ENCODE measurements around the gene ACKR2. TPM values are rescaled to one million over a fixed set of nuclear protein-coding genes. Genes with fewer than 3 reads are reported as not detected.

ACKR2 gene
- polyA plus RNA-seq, 1 donor from 2014 or later = not detected

GRCh38 chr3:42772670-42773408, 36.4 kb upstream of the ACKR2 start, which contains the start of gene CCDC13:
Gene CCDC13 (minus strand): TSS chr3:42773253. CDS start chr3:42758345, 14,908 bp downstream.
- no peaks in the 10 kb centered on the region for H3K9me3 ChIP-seq (ENCODE audit: low read length)
- H3K9ac ChIP-seq (ENCODE audit: low read length) = peak within 1 kb of the TSS; percentile 63
- H3K4me3 ChIP-seq (ENCODE audit: low read length) = peak within 1 kb of the TSS; percentile 82
- H3K4me2 ChIP-seq (ENCODE audit: low read length) = peak within 1 kb of the TSS; percentile 100
- H3F3A ChIP-seq (ENCODE audit: insufficient read depth, low read length, poor library complexity, severe bottlenecking) = no peaks in the 10 kb centered on the region
- H3K9me2 ChIP-seq (ENCODE audit: insufficient read depth, low read length) = no peaks in the 10 kb centered on the region
- no peaks in the 10 kb centered on the region for H4K20me1 ChIP-seq (ENCODE audit: insufficient read depth)
- no peaks in the 10 kb centered on the region for H3K79me2 ChIP-seq (replicated peaks; ENCODE audit: insufficient read depth, low read length)
- TF ChIP-seq MXI1 (conservative IDR thresholded peaks at IDR 0.05; ENCODE audit: poor library complexity, severe bottlenecking) (peak; percentile 90), EP300 (conservative IDR thresholded peaks at IDR 0.05; ENCODE audit: poor library complexity, severe bottlenecking) (peak; percentile 81), SMC3 (conservative IDR thresholded peaks at IDR 0.05; ENCODE audit: poor library complexity) (peak; percentile 21), REST (IDR thresholded peaks at IDR 0.05; ENCODE audit: borderline replicate concordance) (no peak), RAD21 (conservative IDR thresholded peaks at IDR 0.05) (peak; percentile 21), POLR2AphosphoS5 (IDR thresholded peaks at IDR 0.05) (peak; percentile 44), TAF1 (IDR thresholded peaks at IDR 0.05; ENCODE audit: low read depth) (peak; percentile 54), CTCF (IDR thresholded peaks at IDR 0.05; ENCODE audit: poor library complexity, severe bottlenecking) (peak; percentile 27), EZH2 (IDR thresholded peaks at IDR 0.05; ENCODE audit: borderline replicate concordance, insufficient read depth, low read length, poor library complexity, severe bottlenecking) (no peak)
- peak within 1 kb of the TSS; percentile 65 for H2AFZ ChIP-seq (ENCODE audit: low read depth, low read length)
- peak within 1 kb of the TSS; percentile 59 for H3K27ac ChIP-seq (ENCODE audit: low read length)
- no peaks in the 10 kb centered on the region for H3K27me3 ChIP-seq (ENCODE audit: insufficient read depth, low read depth, low read length)
- H3K36me3 ChIP-seq (ENCODE audit: insufficient read depth, low read length) = no peaks in the 10 kb centered on the region

- Histone ChIP-seq H3K4me3 (ENCODE audit: low read length) (peak overlapping the region; percentile 82), H3K27ac (ENCODE audit: low read length) (peak overlapping the region; percentile 59), H4K20me1 (ENCODE audit: insufficient read depth) (no peaks in the 10 kb centered on the region), H3K36me3 (ENCODE audit: insufficient read depth, low read length) (no peaks in the 10 kb centered on the region), H3K4me2 (ENCODE audit: low read length) (peak overlapping the region; percentile 100), H2AFZ (ENCODE audit: low read depth, low read length) (peak overlapping the region; percentile 65), H3K79me2 (replicated peaks; ENCODE audit: insufficient read depth, low read length) (no peaks in the 10 kb centered on the region), H3K9ac (ENCODE audit: low read length) (peak overlapping the region; percentile 63), H3K9me3 (ENCODE audit: low read length) (no peaks in the 10 kb centered on the region), H3F3A (ENCODE audit: insufficient read depth, low read length, poor library complexity, severe bottlenecking) (no peaks in the 10 kb centered on the region), H3K9me2 (ENCODE audit: insufficient read depth, low read length) (no peaks in the 10 kb centered on the region), H3K27me3 (ENCODE audit: insufficient read depth, low read depth, low read length) (no peaks in the 10 kb centered on the region)
- TF ChIP-seq RAD21 (conservative IDR thresholded peaks at IDR 0.05) (no peak), CTCF (IDR thresholded peaks at IDR 0.05; ENCODE audit: poor library complexity, severe bottlenecking) (no peak), EZH2 (IDR thresholded peaks at IDR 0.05; ENCODE audit: borderline replicate concordance, insufficient read depth, low read length, poor library complexity, severe bottlenecking) (no peak), SMC3 (conservative IDR thresholded peaks at IDR 0.05; ENCODE audit: poor library complexity) (no peak), TAF1 (IDR thresholded peaks at IDR 0.05; ENCODE audit: low read depth) (no peak), MXI1 (conservative IDR thresholded peaks at IDR 0.05; ENCODE audit: poor library complexity, severe bottlenecking) (no peak), POLR2AphosphoS5 (IDR thresholded peaks at IDR 0.05) (no peak), REST (IDR thresholded peaks at IDR 0.05; ENCODE audit: borderline replicate concordance) (no peak), EP300 (conservative IDR thresholded peaks at IDR 0.05; ENCODE audit: poor library complexity, severe bottlenecking) (no peak)
These were observed 35.9 kb upstream of the ACKR2 start for GRCh38 chr3:42773409-42773751.

Data from neural cell (in vitro differentiated cells).